ENCODE data around the gene LARGE2.

DNA sequence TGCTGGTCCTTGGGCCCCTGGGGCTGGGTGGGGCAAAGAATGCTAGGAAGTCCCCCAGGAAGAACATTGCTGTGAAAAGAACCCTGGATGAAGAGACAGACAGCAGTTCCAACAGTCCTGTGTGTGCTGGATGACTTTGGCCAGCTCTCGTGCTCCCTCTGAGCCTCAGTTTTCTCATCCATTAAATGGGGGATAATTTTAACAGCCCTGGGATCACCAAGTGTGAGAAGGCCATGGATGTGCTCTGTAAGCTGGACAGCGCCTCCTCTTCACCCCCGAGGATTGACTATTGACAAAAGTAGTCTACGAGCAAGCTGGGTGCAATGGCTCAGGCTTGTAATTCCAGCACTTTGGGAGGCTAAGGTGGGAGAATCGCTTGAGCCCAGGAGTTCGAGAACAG is 2.5 kb downstream of the LARGE2 start:
- TF ChIP-seq EZH2 (IDR thresholded peaks at IDR 0.05; ENCODE audit: insufficient read depth, poor library complexity, severe bottlenecking): no peak
- no peak for TF ChIP-seq EZH2phosphoT487 (IDR thresholded peaks at IDR 0.05; ENCODE audit: insufficient read depth, low read depth)

All from GM23248 (cell line).